ENCODE data around the gene C1orf198.

The C1orf198 gene

GRCh38 chr1:230891413-230891812, 23.1 kb upstream of the C1orf198 start:
- Histone ChIP-seq H3K9me3 (ENCODE audit: insufficient read depth, low read depth, low read length) (no peaks in the 10 kb centered on the region), H3K36me3 (ENCODE audit: insufficient read depth, low read length) (no peaks in the 10 kb centered on the region), H3F3A (ENCODE audit: low read depth) (no peaks in the 10 kb centered on the region), H3K4me3 (ENCODE audit: low read length, poor library complexity, severe bottlenecking) (no peak overlapping the region), H4K20me1 (ENCODE audit: insufficient read depth, low read length, poor library complexity, severe bottlenecking) (no peaks in the 10 kb centered on the region), H3K79me2 (ENCODE audit: insufficient read depth, low read length) (no peaks in the 10 kb centered on the region), H3K9me2 (replicated peaks; ENCODE audit: low read depth, low read length) (no peaks in the 10 kb centered on the region), H2AFZ (ENCODE audit: low read length) (no peak overlapping the region), H3K9ac (ENCODE audit: low read depth, low read length, poor library complexity, severe bottlenecking) (no peak overlapping the region), H3K4me1 (ENCODE audit: insufficient read depth, low read length, poor library complexity, severe bottlenecking) (no peaks in the 10 kb centered on the region), H3K4me2 (ENCODE audit: low read depth, low read length, poor library complexity, severe bottlenecking) (no peak overlapping the region), H3K27me3 (ENCODE audit: insufficient read depth, low read length, poor library complexity, severe bottlenecking) (no peaks in the 10 kb centered on the region)
- TF ChIP-seq EZH2phosphoT487 (IDR thresholded peaks at IDR 0.05; ENCODE audit: borderline replicate concordance) (no peak), CTCF (conservative IDR thresholded peaks at IDR 0.05; ENCODE audit: low read length) (no peak)

GRCh38 chr1:230884646-230885045, 16.3 kb upstream of the C1orf198 start:
- Histone ChIP-seq H3K9ac (ENCODE audit: low read depth, low read length, poor library complexity, severe bottlenecking) (no peak overlapping the region), H2AFZ (ENCODE audit: low read length) (no peak overlapping the region), H3K4me1 (ENCODE audit: insufficient read depth, low read length, poor library complexity, severe bottlenecking) (no peaks in the 10 kb centered on the region), H3K4me2 (ENCODE audit: low read depth, low read length, poor library complexity, severe bottlenecking) (no peak overlapping the region), H3K4me3 (ENCODE audit: low read length, poor library complexity, severe bottlenecking) (no peak overlapping the region), H3K9me2 (replicated peaks; ENCODE audit: low read depth, low read length) (no peaks in the 10 kb centered on the region), H3K27me3 (ENCODE audit: insufficient read depth, low read length, poor library complexity, severe bottlenecking) (no peaks in the 10 kb centered on the region), H3F3A (ENCODE audit: low read depth) (no peaks in the 10 kb centered on the region), H4K20me1 (ENCODE audit: insufficient read depth, low read length, poor library complexity, severe bottlenecking) (no peaks in the 10 kb centered on the region), H3K9me3 (ENCODE audit: insufficient read depth, low read depth, low read length) (peaks cover 6% of the 10 kb centered on the region; the same call in 1 of the 2 replicates), H3K36me3 (ENCODE audit: insufficient read depth, low read length) (no peaks in the 10 kb centered on the region), H3K79me2 (ENCODE audit: insufficient read depth, low read length) (no peaks in the 10 kb centered on the region)
- no peak for TF ChIP-seq CTCF (conservative IDR thresholded peaks at IDR 0.05; ENCODE audit: low read length)
- TF ChIP-seq EZH2phosphoT487 (IDR thresholded peaks at IDR 0.05; ENCODE audit: borderline replicate concordance) = no peak

GRCh38 chr1:230883967-230884366, 15.6 kb upstream of the C1orf198 start:
- no peaks in the 10 kb centered on the region for H3K79me2 ChIP-seq (ENCODE audit: insufficient read depth, low read length)
- H2AFZ ChIP-seq (ENCODE audit: low read length) = no peak overlapping the region
- no peaks in the 10 kb centered on the region for H4K20me1 ChIP-seq (ENCODE audit: insufficient read depth, low read length, poor library complexity, severe bottlenecking)
- H3K4me2 ChIP-seq (ENCODE audit: low read depth, low read length, poor library complexity, severe bottlenecking) = no peak overlapping the region
- no peaks in the 10 kb centered on the region for H3K4me1 ChIP-seq (ENCODE audit: insufficient read depth, low read length, poor library complexity, severe bottlenecking)
- no peaks in the 10 kb centered on the region for H3K9me2 ChIP-seq (replicated peaks; ENCODE audit: low read depth, low read length)
- no peak overlapping the region for H3K9ac ChIP-seq (ENCODE audit: low read depth, low read length, poor library complexity, severe bottlenecking)
- H3K27me3 ChIP-seq (ENCODE audit: insufficient read depth, low read length, poor library complexity, severe bottlenecking) = no peaks in the 10 kb centered on the region
- H3K9me3 ChIP-seq (ENCODE audit: insufficient read depth, low read depth, low read length) = peaks cover 6% of the 10 kb centered on the region; the same call in 1 of the 2 replicates
- no peaks in the 10 kb centered on the region for H3F3A ChIP-seq (ENCODE audit: low read depth)
- no peak overlapping the region for H3K4me3 ChIP-seq (ENCODE audit: low read length, poor library complexity, severe bottlenecking)
- TF ChIP-seq CTCF (conservative IDR thresholded peaks at IDR 0.05; ENCODE audit: low read length) (no peak), EZH2phosphoT487 (IDR thresholded peaks at IDR 0.05; ENCODE audit: borderline replicate concordance) (no peak)
- no peaks in the 10 kb centered on the region for H3K36me3 ChIP-seq (ENCODE audit: insufficient read depth, low read length)

All from Loucy (cell line).